CD4-positive, alpha-beta T cell treated with Interleukin-10 for 1 hour (primary cell): ENCODE results near the gene TJP2.

Source experiments
- DNase-seq: peaks from one replicate; pipeline ENCODE4 v3.0.0-alpha.2; 2020

The TJP2 gene

GRCh38 chr9:69237702-69238295 is 63.7 kb downstream of the TJP2 start:
- DNase-seq = no peak

DNA sequence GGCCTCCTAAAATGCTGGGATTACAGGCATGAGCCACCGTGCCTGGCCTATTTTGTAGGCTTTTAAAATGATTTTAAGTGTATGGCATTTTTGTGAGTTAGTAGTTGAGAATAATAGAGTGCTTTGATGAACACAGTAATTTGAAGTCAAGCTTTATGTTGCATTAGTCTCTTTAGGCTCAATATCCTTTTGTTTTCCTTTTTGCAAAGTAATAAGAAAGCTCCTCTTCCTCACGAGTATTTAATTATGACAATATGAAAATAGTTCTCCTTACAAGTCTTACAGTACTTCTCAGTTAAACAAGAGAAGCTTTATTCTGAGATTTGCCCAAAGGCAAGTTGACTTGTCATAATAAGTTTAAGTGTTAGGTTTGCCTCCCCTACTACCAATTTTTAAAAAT is 69.0 kb downstream of the TJP2 start:
- DNase-seq = no peak

GRCh38 chr9:69246629-69247028 is 72.6 kb downstream of the TJP2 start:
- no peak for DNase-seq

GRCh38 chr9:69248005-69248404 is 73.9 kb downstream of the TJP2 start:
- no peak for DNase-seq

GRCh38 chr9:69249337-69249736 is 75.3 kb downstream of the TJP2 start:
- DNase-seq = no peak

DNA sequence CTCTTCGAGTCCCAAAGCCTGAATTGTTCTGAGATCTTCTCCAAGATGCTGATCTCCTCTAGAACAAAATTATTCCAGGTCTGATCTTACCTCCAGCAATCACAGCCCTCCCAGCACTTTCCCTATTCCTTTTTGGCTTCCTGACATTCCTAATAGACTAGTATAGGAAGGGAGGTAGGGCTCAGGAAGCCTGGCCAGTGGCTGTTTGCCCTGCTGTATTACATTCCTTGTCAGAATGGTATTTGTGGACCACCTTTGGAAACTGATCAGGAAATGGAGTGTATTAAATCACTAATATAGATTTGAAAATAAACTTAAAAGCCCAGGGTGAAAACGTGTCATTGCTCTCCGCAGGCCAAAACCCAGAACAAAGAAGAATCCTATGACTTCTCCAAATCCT is 76.6 kb downstream of the TJP2 start:
- no peak for DNase-seq

- no peak for DNase-seq
These were observed 78.4 kb downstream of the TJP2 start for GRCh38 chr9:69252436-69252835.

DNA sequence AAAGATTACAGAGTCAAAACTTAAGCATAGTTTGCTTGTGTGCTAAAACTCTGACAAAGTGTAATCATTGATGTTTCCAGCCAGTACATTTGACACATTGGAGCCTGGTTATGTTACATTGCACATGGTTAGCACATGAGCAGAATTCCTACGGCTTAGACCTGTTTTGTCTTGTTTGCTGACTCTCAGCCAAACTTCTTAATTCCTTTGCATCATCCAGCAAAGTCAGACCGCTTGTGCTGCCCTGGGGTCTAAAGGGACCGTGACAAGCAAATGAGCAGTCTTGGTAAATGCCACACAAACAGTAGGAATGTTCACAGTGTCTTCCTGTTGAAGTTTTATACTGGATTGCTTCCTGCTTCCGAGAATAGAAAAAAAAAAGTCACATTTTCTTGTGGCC is 79.0 kb downstream of the TJP2 start:
- DNase-seq = no peak

GRCh38 chr9:69254223-69254622 is 80.1 kb downstream of the TJP2 start:
- DNase-seq = no peak

DNA sequence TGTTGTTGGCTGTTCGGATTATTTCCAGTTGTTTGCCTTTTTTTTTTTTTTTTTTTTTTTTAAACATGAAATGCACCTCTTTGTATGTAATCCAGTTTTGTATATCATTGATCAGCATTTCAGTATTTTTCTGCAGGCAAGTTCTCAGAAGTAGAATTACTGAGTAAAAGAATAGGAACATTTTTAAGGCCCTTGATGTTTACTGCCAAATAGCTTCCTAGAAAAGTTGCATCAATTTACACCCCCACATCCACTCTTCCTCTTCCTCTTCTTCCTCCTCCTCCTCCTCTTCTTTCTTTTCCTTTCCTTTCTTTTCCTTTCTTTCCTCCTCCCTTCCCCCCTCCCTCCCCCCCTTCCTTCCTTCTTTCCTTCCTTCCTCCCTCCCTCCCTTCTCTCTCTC is 81.5 kb downstream of the TJP2 start:
- no peak for DNase-seq

GRCh38 chr9:69258551-69258950 is 84.5 kb downstream of the TJP2 start:
- no peak for DNase-seq

GRCh38 chr9:69260161-69260560 is 86.1 kb downstream of the TJP2 start:
- no peak for DNase-seq

DNA sequence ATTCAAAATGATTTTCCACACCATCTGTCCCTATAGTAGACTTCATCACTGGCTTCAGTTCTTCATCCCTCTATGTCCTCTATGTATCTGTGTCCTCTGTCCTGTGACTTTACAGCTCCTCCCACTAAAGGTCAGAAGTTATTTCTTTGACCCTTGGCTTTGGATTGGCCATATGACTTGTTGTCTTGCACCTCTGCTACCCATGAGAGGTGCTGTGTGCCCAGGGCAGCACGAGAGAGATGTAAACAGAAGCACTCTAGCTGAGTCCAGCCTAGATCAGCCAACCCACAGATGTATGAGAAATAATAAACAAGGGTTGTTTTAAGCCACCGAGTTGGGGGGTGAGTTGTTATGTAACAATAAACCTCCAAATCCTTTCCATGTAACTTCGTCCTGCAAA is 87.6 kb downstream of the TJP2 start:
- no peak for DNase-seq

DNA sequence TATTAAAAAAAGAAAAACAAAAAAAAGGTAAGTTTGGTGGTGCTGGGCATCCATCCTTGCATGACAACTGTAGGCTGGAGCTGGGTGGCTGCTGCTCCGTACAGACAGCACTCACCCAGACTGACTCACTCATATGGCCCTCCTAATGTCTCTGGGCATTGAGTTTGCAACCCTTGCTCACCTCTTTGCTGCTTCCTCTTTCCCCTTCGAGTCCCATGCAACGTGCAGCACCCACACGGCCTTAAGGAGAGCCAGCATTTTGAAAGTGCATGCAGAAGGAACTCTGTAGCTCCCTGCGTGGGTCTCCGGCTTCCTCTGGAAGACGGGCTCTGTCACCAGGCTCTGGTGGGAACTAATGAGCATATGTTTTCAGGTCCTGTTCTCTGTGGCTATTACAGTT is 90.4 kb downstream of the TJP2 start:
- no peak for DNase-seq

DNA sequence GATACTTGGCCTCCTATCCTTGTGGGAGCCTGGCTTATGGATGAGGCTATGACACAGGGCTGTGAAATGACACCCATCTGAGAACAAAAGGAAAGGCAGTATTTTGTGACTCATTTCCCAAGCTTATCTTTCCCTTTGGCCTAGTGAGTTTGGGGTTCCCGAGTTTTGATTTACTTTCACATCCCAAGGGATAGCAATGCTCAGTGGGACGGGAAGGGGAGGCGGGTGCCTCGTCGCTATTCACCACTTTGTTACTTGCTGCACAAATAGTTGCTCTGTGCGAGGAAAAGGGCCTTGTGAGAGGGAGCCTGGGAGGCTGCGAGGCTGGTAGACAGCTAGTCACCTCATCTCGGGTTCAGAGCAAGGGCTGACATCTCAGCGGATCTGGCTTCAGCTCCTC is 91.8 kb downstream of the TJP2 start:
- DNase-seq = no peak

- DNase-seq = no peak
These were observed 98.1 kb downstream of the TJP2 start for GRCh38 chr9:69272212-69272611.

DNA sequence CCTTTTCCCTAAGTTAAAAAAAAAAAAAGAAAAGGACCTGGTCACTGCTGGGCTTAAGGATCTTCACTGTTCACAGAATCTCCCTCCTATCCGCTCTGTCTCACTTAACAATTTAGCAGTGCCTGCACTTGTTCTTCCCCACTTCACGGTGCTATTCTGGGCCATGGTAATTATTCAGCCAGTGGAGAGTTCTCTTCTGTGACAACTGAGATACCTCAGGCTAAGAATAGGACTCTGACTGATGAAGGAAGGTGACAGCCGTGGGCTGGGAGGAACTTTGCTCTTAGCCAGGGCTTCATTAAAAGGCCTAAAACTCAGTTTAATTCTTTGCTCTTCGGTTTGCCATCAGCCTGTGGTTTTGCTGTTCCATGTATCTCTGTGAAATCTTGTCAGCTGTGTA is 99.1 kb downstream of the TJP2 start:
- DNase-seq = no peak

GRCh38 chr9:69276775-69277174 is 102.7 kb downstream of the TJP2 start:
- DNase-seq = no peak

GRCh38 chr9:69279084-69279731 is 105.1 kb downstream of the TJP2 start:
- DNase-seq = no peak

- no peak for DNase-seq
These were observed 105.7 kb downstream of the TJP2 start for GRCh38 chr9:69279733-69280132.

GRCh38 chr9:69283003-69283402 is 108.9 kb downstream of the TJP2 start:
- DNase-seq = no peak

GRCh38 chr9:69292078-69292477 is 118.0 kb downstream of the TJP2 start:
- no peak for DNase-seq

- no peak for DNase-seq
These were observed 119.1 kb downstream of the TJP2 start for GRCh38 chr9:69293156-69293555.

GRCh38 chr9:69295872-69296552 is 121.9 kb downstream of the TJP2 start:
- no peak for DNase-seq
